ENCODE measurements around the gene SBF2. TPM values are rescaled to one million over a fixed set of nuclear protein-coding genes. Genes with fewer than 3 reads are reported as not detected.

The SBF2 gene
- total and polyA plus RNA-seq, 3 donors from 2014 or later, result 27.8 to 52.8 (median 48.7) TPM

DNA sequence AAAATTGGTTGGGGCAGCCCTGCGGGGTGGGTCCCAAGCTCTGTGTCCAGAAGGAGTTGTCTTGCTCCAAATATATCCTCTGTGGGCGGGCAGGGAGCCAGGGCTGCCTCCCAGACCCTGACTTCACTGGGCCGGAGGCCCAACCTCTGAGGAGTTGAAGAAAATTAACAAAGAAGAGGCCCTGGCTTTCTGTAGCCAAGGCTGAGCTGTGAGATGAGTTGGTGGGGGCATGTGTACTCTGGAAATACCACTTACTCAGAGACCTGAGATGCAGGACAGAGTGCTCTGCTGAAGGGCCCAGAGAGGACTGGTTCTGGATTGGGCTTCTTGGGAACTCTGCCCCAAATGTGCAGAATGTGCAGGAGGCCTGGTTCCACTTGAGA, 533.8 kb downstream of the SBF2 start:
- peaks cover 28% of the 10 kb centered on the region for H3K4me1 ChIP-seq
- TF ChIP-seq POLR2A (IDR thresholded peaks at IDR 0.05) (no peak), CTCF (IDR thresholded peaks at IDR 0.05) (no peak)
- 34 to 51% methylated on average over 3 of the region's 3 CpGs for whole genome bisulfite sequencing, 2 donors
- intact Hi-C loops (cut with DNase I; ENCODE audit: low total_unique reads), result no loop called here
- H3K27me3 ChIP-seq, result no peaks in the 10 kb centered on the region
- DNase-seq, result peak; percentile 92
- no peaks in the 10 kb centered on the region for H3K36me3 ChIP-seq (ENCODE audit: low read depth, missing control alignments)
- no peaks in the 10 kb centered on the region for H3K9me3 ChIP-seq
- H3K27ac ChIP-seq, result peak overlapping the region; percentile 9 to 22
- H3K4me3 ChIP-seq, result no peak overlapping the region

DNA sequence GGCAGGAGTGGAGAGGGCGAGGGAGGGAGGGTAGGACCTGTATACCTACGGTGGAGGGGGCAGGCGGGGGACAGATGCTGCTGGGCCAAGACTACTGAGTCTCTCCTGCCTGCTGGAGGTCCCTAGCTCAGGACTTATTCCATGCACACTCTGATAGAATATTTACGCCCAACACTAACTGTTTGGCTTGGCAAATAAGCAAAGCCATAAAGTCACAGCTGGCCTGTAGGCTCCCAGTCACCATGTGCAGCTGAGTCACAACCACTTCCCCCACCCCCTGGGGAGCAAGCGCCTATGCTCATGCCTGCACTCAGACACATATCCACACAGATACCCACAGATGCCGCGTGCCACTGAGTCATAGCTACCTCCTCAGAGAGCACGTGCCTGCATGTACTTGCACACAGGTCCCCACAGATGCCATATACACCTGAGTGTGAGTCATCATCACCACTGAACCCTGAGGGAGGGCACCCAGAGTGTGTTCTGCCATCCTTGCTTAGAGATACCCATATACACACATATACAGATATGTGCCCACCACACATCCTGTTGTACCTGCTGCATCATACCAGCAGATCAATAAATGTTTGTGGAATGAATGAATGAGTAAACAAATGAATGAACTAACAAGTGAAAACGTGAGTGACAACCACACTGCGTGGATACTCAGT, 534.4 kb downstream of the SBF2 start:
- no peaks in the 10 kb centered on the region for H3K9me3 ChIP-seq
- H3K4me3 ChIP-seq, result no peak overlapping the region
- H3K27ac ChIP-seq, result peak overlapping the region; percentile 9 to 89
- no peaks in the 10 kb centered on the region for H3K27me3 ChIP-seq
- H3K36me3 ChIP-seq (ENCODE audit: low read depth, missing control alignments), result no peaks in the 10 kb centered on the region
- DNase-seq, result peak; percentile 65
- WGBS, 2 donors, result 35 to 49% methylated on average over 7 to 10 of the region's 10 CpGs
- intact Hi-C loops (cut with DNase I; ENCODE audit: low total_unique reads), result loop anchor here (5.0 to 10.0 kb wide), 2 partner anchors 215 to 548 kb away; partner anchors contain the start of gene ADM
- H3K4me1 ChIP-seq, result peaks cover 23% of the 10 kb centered on the region
- TF ChIP-seq CTCF (IDR thresholded peaks at IDR 0.05) (no peak), POLR2A (IDR thresholded peaks at IDR 0.05) (no peak)

GRCh38 chr11:9758637-9759518, 535.1 kb downstream of the SBF2 start:
- Histone ChIP-seq H3K27me3 (no peaks in the 10 kb centered on the region), H3K27ac (peak overlapping the region; percentile 89 to 97), H3K9me3 (no peaks in the 10 kb centered on the region), H3K4me3 (peak overlapping the region; percentile 64 to 90), H3K4me1 (peaks cover 23% of the 10 kb centered on the region), H3K36me3 (ENCODE audit: low read depth, missing control alignments) (no peaks in the 10 kb centered on the region)
- TF ChIP-seq CTCF (IDR thresholded peaks at IDR 0.05) (no peak), POLR2A (IDR thresholded peaks at IDR 0.05) (no peak)
- WGBS, 2 donors, result 7 to 12% methylated on average over 32 to 58 of the region's 58 CpGs
- DNase-seq, result peak; percentile 76
- intact Hi-C loops (cut with DNase I; ENCODE audit: low total_unique reads), result loop anchor here (5.0 to 10.0 kb wide), 2 partner anchors 216 to 548 kb away; partner anchors contain the start of gene ADM

GRCh38 chr11:9757809-9758636, 536.0 kb downstream of the SBF2 start:
- 8 to 10% methylated on average over 14 to 20 of the region's 64 CpGs for WGBS, 2 donors
- H3K4me1 ChIP-seq, result peaks cover 23% of the 10 kb centered on the region
- intact Hi-C loops (cut with DNase I; ENCODE audit: low total_unique reads), result loop anchor here (5.0 to 10.0 kb wide), 2 partner anchors 217 to 549 kb away; partner anchors contain the start of gene ADM
- no peaks in the 10 kb centered on the region for H3K27me3 ChIP-seq
- no peak for TF ChIP-seq POLR2A (IDR thresholded peaks at IDR 0.05)
- peak; percentile 80 to 97 (median 88) for TF ChIP-seq CTCF (IDR thresholded peaks at IDR 0.05)
- H3K4me3 ChIP-seq, result peak overlapping the region; percentile 64 to 90
- DNase-seq, result peak; percentile 89
- no peaks in the 10 kb centered on the region for H3K9me3 ChIP-seq
- H3K27ac ChIP-seq, result peak overlapping the region; percentile 89 to 97
- H3K36me3 ChIP-seq (ENCODE audit: low read depth, missing control alignments), result no peaks in the 10 kb centered on the region
